SK-N-SH treated with all-trans-retinoic acid at 6 μM for 48 hours (cell line): ENCODE results near the gene BZW1.

ENCODE experiments used
- CSDC2 ChIP-seq: fragments of 250-450 bp; sonication (Bioruptor Pico); IDR thresholded peaks from 2 replicates; pipeline ENCODE4 v1.5.0; 2020; ENCODE audit warnings: mild to moderate bottlenecking, moderate library complexity
- ESRRG ChIP-seq: fragments of 250-450 bp; sonication (Bioruptor Pico); IDR thresholded peaks from 2 replicates; pipeline ENCODE4 v1.6.1; 2021; ENCODE audit warnings: mild to moderate bottlenecking
- OSR1 ChIP-seq: fragments of 250-450 bp; sonication (Bioruptor Pico); IDR thresholded peaks from 2 replicates; pipeline ENCODE4 v1.8.0; 2022; ENCODE audit warnings: moderate library complexity, mild to moderate bottlenecking, inconsistent platforms
- RARB ChIP-seq: fragments of 250-450 bp; sonication (Bioruptor Pico); IDR thresholded peaks from 2 replicates; pipeline ENCODE4 v1.8.0; 2021; ENCODE audit warnings: mild to moderate bottlenecking, moderate library complexity
- SNAI2 ChIP-seq: fragments of 250-450 bp; sonication (Bioruptor Pico); IDR thresholded peaks from 2 replicates; pipeline ENCODE4 v1.5.0; 2020; ENCODE audit warnings: mild to moderate bottlenecking, moderate library complexity
- ZC3H10 ChIP-seq: fragments of 250-450 bp; sonication (Bioruptor Pico); IDR thresholded peaks from 2 replicates; pipeline ENCODE4 v1.5.1; 2021; ENCODE audit warnings: mild to moderate bottlenecking, moderate library complexity
- ZFP30 ChIP-seq: fragments of 450-650 bp; formaldehyde crosslinking; IDR thresholded peaks from 2 replicates; pipeline ENCODE4 v1.5.0; 2022; ENCODE audit warnings: mild to moderate bottlenecking, moderate library complexity
- TF ChIP-seq, protein P1 (sequence below): fragments of 250-450 bp; sonication (Bioruptor Pico); IDR thresholded peaks from 2 replicates; pipeline ENCODE4 v1.5.0; 2020; ENCODE audit warnings: mild to moderate bottlenecking, moderate library complexity
- TF ChIP-seq, protein P2 (sequence below): fragments of 250-450 bp; sonication (Bioruptor Pico); IDR thresholded peaks from 2 replicates; pipeline ENCODE4 v1.5.1; 2020; ENCODE audit warnings: low read depth, mild to moderate bottlenecking, moderate library complexity

DNA sequence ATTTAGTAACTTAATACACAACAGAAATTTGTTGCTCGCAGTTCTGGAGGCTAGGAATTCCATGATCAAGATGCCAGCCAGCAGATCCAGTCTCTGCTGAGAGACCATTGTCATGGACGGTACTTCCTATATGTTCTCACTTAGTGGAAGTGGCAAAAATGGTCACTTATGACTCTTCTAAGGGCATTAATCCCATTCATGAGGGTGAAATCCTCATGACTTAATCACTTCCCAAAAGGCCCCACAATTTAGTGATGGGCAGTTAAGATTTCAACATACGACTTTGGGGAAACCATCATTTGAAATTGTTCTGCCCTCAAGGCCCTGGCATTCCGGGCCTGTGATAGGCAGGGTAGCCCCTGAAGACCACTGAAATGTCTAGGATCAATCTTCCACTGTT, 23.0 kb downstream of the BZW1 start:
- TF ChIP-seq ZC3H10 (CRISPR knock-in tag) (no peak), ZFP30 (CRISPR knock-in tag) (no peak), RARB (CRISPR knock-in tag) (no peak), ESRRG (no peak), CSDC2 (CRISPR knock-in tag) (no peak), OSR1 (no peak), SNAI2 (CRISPR knock-in tag) (no peak)
- TF ChIP-seq, protein P1, sequence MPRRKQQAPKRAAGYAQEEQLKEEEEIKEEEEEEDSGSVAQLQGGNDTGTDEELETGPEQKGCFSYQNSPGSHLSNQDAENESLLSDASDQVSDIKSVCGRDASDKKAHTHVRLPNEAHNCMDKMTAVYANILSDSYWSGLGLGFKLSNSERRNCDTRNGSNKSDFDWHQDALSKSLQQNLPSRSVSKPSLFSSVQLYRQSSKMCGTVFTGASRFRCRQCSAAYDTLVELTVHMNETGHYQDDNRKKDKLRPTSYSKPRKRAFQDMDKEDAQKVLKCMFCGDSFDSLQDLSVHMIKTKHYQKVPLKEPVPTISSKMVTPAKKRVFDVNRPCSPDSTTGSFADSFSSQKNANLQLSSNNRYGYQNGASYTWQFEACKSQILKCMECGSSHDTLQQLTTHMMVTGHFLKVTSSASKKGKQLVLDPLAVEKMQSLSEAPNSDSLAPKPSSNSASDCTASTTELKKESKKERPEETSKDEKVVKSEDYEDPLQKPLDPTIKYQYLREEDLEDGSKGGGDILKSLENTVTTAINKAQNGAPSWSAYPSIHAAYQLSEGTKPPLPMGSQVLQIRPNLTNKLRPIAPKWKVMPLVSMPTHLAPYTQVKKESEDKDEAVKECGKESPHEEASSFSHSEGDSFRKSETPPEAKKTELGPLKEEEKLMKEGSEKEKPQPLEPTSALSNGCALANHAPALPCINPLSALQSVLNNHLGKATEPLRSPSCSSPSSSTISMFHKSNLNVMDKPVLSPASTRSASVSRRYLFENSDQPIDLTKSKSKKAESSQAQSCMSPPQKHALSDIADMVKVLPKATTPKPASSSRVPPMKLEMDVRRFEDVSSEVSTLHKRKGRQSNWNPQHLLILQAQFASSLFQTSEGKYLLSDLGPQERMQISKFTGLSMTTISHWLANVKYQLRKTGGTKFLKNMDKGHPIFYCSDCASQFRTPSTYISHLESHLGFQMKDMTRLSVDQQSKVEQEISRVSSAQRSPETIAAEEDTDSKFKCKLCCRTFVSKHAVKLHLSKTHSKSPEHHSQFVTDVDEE (CRISPR knock-in tag), result no peak
- TF ChIP-seq, protein P2, sequence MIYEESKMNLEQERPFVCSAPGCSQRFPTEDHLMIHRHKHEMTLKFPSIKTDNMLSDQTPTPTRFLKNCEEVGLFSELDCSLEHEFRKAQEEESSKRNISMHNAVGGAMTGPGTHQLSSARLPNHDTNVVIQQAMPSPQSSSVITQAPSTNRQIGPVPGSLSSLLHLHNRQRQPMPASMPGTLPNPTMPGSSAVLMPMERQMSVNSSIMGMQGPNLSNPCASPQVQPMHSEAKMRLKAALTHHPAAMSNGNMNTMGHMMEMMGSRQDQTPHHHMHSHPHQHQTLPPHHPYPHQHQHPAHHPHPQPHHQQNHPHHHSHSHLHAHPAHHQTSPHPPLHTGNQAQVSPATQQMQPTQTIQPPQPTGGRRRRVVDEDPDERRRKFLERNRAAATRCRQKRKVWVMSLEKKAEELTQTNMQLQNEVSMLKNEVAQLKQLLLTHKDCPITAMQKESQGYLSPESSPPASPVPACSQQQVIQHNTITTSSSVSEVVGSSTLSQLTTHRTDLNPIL (CRISPR knock-in tag), result no peak
